Breast epithelium (tissue), 4 donors: ENCODE results near the gene MPG. TPM values are rescaled to one million over a fixed set of nuclear protein-coding genes. Genes with fewer than 3 reads are reported as not detected.

Experiments
- DNase-seq, 2 donors: peaks; one replicate each; pipeline ENCODE4 v3.0.0-alpha.2; 2019; ENCODE audit warnings: low spot score in 2 of 2
- H3K27ac ChIP-seq, 2 donors: fragments of 200-600 bp; sonication (generic) in 1 of 2; one replicate each; pipeline ENCODE4 v1.5.1; 2016 to 2019; ENCODE audit warnings: mild to moderate bottlenecking in 1 of 2
- H3K27me3 ChIP-seq, 2 donors: fragments of 200-600 bp; sonication (generic) in 1 of 2; one replicate each; pipeline versions ENCODE4 v1.5.1 to v1.6.0; 2017 to 2019; ENCODE audit warnings: control low read depth in 1 of 2, mild to moderate bottlenecking in 1 of 2
- H3K36me3 ChIP-seq: fragments of 200-600 bp; one replicate; pipeline ENCODE4 v1.5.1; 2019
- H3K4me1 ChIP-seq, 2 donors: fragments of 200-600 bp; sonication (generic); one replicate each; pipeline ENCODE4 v1.5.1; 2016 to 2019; ENCODE audit warnings: control low read depth in 1 of 2
- H3K4me3 ChIP-seq, 3 donors: fragments of 200-600 bp; sonication (generic); 1 replicate in 2 of 3; 2 replicates in 1 of 3; pipeline ENCODE4 v1.5.1; 2016 to 2019; ENCODE audit warnings: mild to moderate bottlenecking in 3 of 3, moderate library complexity in 2 of 3
- H3K9me3 ChIP-seq, 2 donors: fragments of 200-600 bp; sonication (generic) in 1 of 2; one replicate each; pipeline ENCODE4 v1.5.1; 2016 to 2019; ENCODE audit warnings: control low read depth in 1 of 2
- POLR2A ChIP-seq: fragments of 450-650 bp; IDR thresholded peaks from one replicate; pipeline ENCODE4 v1.6.1; 2016; ENCODE audit warnings: antibody characterized with exemption, mild to moderate bottlenecking, moderate library complexity
- POLR2AphosphoS5 ChIP-seq, 3 donors: sonication (generic); formaldehyde crosslinking; IDR thresholded peaks; one replicate each; pipeline ENCODE4 v1.6.1; 2017; ENCODE audit warnings: antibody characterized with exemption in 3 of 3
- intact Hi-C: fragments of 100-400 bp; cut with DNase I; formaldehyde crosslinking; loops from one replicate; pipeline ENCODE4 v1.15.1; 2023; ENCODE audit warnings: low total_unique reads
- total RNA-seq, 3 donors: library from RNA; depleted of rRNA; stranded (reverse); fragments of >200 nt; gene quantifications; one replicate each; pipeline ENCODE4 v1.1.0, GENCODE V29; 2016
- TF ChIP-seq, protein P1 (sequence below), 3 donors: fragments of 450-650 bp; IDR thresholded peaks; one replicate each; pipeline ENCODE4 v1.5.1; 2016 to 2017; ENCODE audit warnings: antibody characterized with exemption in 3 of 3, mild to moderate bottlenecking in 3 of 3, moderate library complexity in 3 of 3

Gene MPG
- total RNA-seq, 3 donors from 2014 or later: 86.9 to 112 (median 89.1) TPM

DNA sequence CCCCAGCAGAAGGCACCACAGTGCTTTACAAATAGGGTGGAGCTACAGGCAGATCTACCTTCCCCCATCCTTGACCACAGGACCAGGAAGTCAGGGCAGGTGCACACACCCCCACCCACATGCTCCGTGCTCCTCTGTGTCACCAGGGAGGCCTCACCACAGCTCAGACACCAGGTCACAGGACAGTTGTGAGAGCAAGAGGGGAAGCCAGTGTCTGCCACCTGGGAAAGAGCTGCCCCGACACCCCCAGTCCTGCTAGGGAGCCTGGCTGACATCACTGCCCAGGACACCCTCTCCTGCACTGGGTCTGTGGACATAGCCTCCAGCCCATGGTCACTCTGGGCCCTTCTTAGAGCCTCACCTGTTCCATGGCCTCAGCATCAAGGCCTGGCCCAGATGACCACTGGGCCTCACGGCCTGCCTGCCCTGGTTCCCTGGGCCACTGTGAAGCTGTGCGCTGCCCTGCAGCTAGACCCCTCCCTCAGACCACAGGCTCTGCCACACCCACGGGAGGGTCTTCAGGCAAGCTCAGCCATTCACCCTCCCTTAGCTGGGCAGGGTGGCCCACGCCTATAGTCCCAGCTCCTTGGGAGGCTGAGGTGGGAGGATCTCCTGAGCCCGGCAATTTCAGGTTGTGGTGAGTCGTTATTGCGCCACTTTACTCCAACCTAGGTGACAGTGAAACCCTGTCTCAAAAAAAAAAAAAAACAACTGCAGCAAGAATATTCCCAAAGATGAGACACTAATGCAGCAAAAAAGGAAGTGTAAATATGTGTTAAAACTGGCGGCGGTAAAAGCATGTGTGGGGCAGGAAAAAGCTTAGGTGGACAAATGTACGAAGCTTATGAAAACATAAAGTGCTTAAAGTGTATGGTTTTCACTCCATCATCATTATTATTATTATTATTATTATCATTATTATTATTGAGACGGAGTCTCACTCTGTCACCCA is 38.8 kb upstream of the MPG start:
- intact Hi-C loops: no loop called here
- peaks cover 0 to 3% of the 10 kb centered on the region in 2 donors for H3K4me1 ChIP-seq
- peak; percentile 59 to 61 for DNase-seq
- no peak overlapping the region for H3K4me3 ChIP-seq
- peak overlapping the region; percentile 69 to 87 for H3K27ac ChIP-seq
- H3K9me3 ChIP-seq: no peaks in the 10 kb centered on the region
- TF ChIP-seq POLR2A (no peak), POLR2AphosphoS5 (IDR thresholded peaks at IDR 0.05) (no peak)
- TF ChIP-seq, protein P1, sequence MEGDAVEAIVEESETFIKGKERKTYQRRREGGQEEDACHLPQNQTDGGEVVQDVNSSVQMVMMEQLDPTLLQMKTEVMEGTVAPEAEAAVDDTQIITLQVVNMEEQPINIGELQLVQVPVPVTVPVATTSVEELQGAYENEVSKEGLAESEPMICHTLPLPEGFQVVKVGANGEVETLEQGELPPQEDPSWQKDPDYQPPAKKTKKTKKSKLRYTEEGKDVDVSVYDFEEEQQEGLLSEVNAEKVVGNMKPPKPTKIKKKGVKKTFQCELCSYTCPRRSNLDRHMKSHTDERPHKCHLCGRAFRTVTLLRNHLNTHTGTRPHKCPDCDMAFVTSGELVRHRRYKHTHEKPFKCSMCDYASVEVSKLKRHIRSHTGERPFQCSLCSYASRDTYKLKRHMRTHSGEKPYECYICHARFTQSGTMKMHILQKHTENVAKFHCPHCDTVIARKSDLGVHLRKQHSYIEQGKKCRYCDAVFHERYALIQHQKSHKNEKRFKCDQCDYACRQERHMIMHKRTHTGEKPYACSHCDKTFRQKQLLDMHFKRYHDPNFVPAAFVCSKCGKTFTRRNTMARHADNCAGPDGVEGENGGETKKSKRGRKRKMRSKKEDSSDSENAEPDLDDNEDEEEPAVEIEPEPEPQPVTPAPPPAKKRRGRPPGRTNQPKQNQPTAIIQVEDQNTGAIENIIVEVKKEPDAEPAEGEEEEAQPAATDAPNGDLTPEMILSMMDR (IDR thresholded peaks at IDR 0.05): no peak
- no peaks in the 10 kb centered on the region for H3K36me3 ChIP-seq
- H3K27me3 ChIP-seq: no peaks in the 10 kb centered on the region

DNA sequence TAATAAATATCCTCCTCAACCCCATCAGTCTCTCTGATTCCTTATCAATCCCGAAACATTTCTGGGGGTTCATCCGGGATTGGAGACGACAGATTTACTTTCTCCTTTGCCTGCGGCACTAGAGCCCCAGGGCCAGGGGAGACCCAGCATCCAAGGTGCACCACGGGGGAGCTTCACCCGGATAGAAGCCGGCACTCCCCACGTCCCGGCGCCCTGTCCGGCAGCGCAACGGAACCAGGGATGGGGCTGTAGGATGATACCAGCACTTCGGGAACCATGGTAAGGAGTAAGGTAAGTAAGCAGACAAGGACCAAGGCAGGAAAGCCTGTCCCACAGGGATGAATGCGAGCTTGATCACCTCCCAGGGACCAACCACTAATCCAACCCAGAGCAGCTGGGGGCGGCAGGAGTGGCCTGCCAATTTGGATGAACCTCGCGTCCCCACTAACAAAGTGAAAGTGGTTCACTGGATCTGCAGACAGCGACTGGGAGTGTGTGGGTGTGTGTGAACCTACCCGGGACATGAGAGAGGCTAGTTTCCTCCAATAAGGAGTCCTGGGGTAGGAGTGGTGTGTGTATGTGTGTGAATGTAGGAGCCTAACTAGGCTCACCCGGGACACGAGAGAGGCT is 36.5 kb upstream of the MPG start:
- intact Hi-C loops: no loop called here
- peak overlapping the region; percentile 11 to 62 (median 41) for H3K4me3 ChIP-seq
- H3K9me3 ChIP-seq: no peaks in the 10 kb centered on the region
- H3K27me3 ChIP-seq: no peaks in the 10 kb centered on the region
- TF ChIP-seq POLR2A: no peak
- TF ChIP-seq POLR2AphosphoS5 (IDR thresholded peaks at IDR 0.05): no peak
- TF ChIP-seq, protein P1 (IDR thresholded peaks at IDR 0.05): no peak
- H3K27ac ChIP-seq: no peak overlapping the region
- no peaks in the 10 kb centered on the region for H3K36me3 ChIP-seq
- peak in 1 of 2 donors; percentile 45 for DNase-seq
- H3K4me1 ChIP-seq: peaks cover 0 to 3% of the 10 kb centered on the region in 2 donors

DNA sequence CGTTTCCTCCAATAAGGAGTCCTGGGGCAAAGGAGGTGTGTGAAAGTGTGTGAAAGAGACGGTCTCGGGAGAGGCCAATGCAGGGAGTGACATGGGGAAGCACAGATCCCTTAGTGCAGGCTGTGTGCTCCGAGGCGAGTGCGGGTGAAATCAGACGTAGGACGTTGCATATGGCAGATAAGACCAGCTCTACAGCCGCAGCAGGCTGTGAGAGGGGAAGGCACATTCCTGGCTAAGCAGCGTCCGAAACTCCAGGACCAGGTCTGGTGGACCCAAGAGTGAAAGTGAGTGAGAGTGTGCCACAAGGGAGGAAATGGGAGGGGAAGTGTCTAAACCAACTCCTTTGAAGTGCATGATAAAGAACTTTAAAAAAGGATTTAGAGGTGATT is 36.0 kb upstream of the MPG start:
- intact Hi-C loops: no loop called here
- H3K27me3 ChIP-seq: no peaks in the 10 kb centered on the region
- TF ChIP-seq, protein P1 (IDR thresholded peaks at IDR 0.05): no peak
- TF ChIP-seq POLR2A (no peak), POLR2AphosphoS5 (IDR thresholded peaks at IDR 0.05) (no peak)
- H3K36me3 ChIP-seq: no peaks in the 10 kb centered on the region
- no peaks in the 10 kb centered on the region for H3K9me3 ChIP-seq
- DNase-seq: no peak
- H3K27ac ChIP-seq: no peak overlapping the region
- H3K4me3 ChIP-seq: peak overlapping the region in 2 of 3 donors; percentile 41 to 62
- H3K4me1 ChIP-seq: peaks cover 0 to 3% of the 10 kb centered on the region in 2 donors

DNA sequence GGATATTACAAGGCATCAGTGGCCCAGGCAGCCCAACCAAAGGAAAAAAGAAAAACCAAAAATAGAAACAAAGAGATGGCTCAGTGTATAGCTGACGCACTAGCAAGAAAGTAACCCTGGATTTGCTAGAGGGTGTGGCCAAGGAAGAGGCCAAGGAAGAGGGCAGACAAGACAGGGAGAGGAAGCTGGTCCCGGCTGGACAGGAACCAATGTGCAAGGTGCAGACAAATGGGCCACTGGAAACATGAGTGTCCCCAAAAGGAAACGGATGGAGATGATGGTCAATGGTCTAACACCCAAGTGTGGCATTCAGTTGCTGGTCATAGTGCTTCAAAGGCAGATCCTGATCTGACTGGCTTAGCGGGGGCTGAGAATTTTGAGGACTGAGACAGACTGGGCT is 35.3 kb upstream of the MPG start:
- no peak overlapping the region for H3K4me3 ChIP-seq
- no peaks in the 10 kb centered on the region for H3K9me3 ChIP-seq
- no peak for DNase-seq
- no peaks in the 10 kb centered on the region for H3K27me3 ChIP-seq
- intact Hi-C loops: no loop called here
- TF ChIP-seq POLR2AphosphoS5 (IDR thresholded peaks at IDR 0.05): no peak
- TF ChIP-seq, protein P1 (IDR thresholded peaks at IDR 0.05): no peak
- TF ChIP-seq POLR2A: no peak
- no peaks in the 10 kb centered on the region for H3K36me3 ChIP-seq
- no peak overlapping the region for H3K27ac ChIP-seq
- peaks cover 0 to 3% of the 10 kb centered on the region in 2 donors for H3K4me1 ChIP-seq

DNA sequence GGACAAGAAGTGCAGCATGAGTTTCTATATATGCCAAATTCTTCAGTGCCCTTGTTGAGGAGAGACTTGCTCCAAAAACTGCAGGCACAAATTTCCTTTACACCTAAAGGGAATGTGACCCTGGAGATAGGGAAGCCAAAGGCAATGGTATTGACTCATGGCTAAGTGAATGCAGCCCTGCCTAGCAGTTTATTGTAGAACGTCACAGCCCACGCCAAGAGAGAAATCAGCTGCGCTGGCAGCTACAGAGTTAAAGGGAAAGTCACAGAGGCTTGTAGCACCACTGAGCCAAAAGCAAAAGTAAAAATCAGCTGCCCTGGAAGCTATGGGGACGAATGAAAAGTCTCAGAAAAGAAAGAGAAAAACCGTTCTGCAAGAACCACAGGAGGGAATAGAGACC is 34.7 kb upstream of the MPG start:
- Histone ChIP-seq H3K4me3 (no peak overlapping the region), H3K9me3 (no peaks in the 10 kb centered on the region), H3K4me1 (peaks cover 0 to 3% of the 10 kb centered on the region in 2 donors), H3K36me3 (no peaks in the 10 kb centered on the region), H3K27ac (no peak overlapping the region), H3K27me3 (no peaks in the 10 kb centered on the region)
- TF ChIP-seq POLR2A (no peak), POLR2AphosphoS5 (IDR thresholded peaks at IDR 0.05) (no peak)
- TF ChIP-seq, protein P1 (IDR thresholded peaks at IDR 0.05): no peak
- DNase-seq: peak in 1 of 2 donors; percentile 25
- intact Hi-C loops: no loop called here
